Activated naive CD8-positive, alpha-beta T cell treated with anti-CD3 and anti-CD28 coated beads, Interleukin-2, amount 10 ng/mL, durations not matched to agents 7 days and 5 days (primary cell): ENCODE measurements around the gene DAB2IP. TPM values are rescaled to one million over a fixed set of nuclear protein-coding genes. Genes with fewer than 3 reads are reported as not detected.

Experiments
- ATAC-seq: fragments of 150-1000 bp; cut with Tn5 transposase; one replicate; pipeline ENCODE4 v1.10.0; 2021; ENCODE audit warnings: low read depth, moderate library complexity
- POLR2A ChIA-PET: fragments of 350-600 bp; sonication (Branson Sonifier 250); formaldehyde crosslinking; loops from one replicate; lab custom pipeline; 2021; ENCODE audit warnings: antibody characterized with exemption; lab: Charles Lee
- DNase-seq: peaks from one replicate; pipeline ENCODE4 v3.0.0; 2021
- H3K27ac Mint-ChIP-seq: one replicate; pipeline ENCODE4 v1.8.0; 2022; ENCODE audit warnings: mild to moderate bottlenecking, mixed read lengths
- H3K27me3 Mint-ChIP-seq: one replicate; pipeline ENCODE4 v1.8.0; 2022; ENCODE audit warnings: mild to moderate bottlenecking, moderate library complexity, mixed read lengths
- H3K36me3 Mint-ChIP-seq: one replicate; pipeline ENCODE4 v1.8.0; 2021; ENCODE audit warnings: mild to moderate bottlenecking, mixed read lengths
- H3K4me1 Mint-ChIP-seq: one replicate; pipeline ENCODE4 v1.8.0; 2021; ENCODE audit warnings: mixed read lengths
- H3K4me3 Mint-ChIP-seq: one replicate; pipeline ENCODE4 v1.8.0; 2022; ENCODE audit warnings: mild to moderate bottlenecking, moderate library complexity, mixed read lengths
- H3K9me3 Mint-ChIP-seq: one replicate; pipeline ENCODE4 v1.8.0; 2021; ENCODE audit warnings: mixed read lengths
- total RNA-seq, 2 experiments: library from RNA; stranded (reverse); gene quantifications; one replicate each; pipeline ENCODE4 v1.2.3, GENCODE V29; 2021

DAB2IP gene
- total RNA-seq, 2 experiments from 2014 or later, result 0.20 to 0.25 TPM

GRCh38 chr9:121754655-121755436 is 103.4 kb downstream of the DAB2IP start:
- Mint-ChIP-seq H3K4me3 (no peak overlapping the region), H3K36me3 (no peaks in the 10 kb centered on the region), H3K4me1 (no peaks in the 10 kb centered on the region), H3K27ac (no peak overlapping the region), H3K9me3 (no peaks in the 10 kb centered on the region), H3K27me3 (no peaks in the 10 kb centered on the region)
- no peak for ATAC-seq
- DNase-seq, result no peak
- POLR2A ChIA-PET, result no interaction called here

- no peaks in the 10 kb centered on the region for H3K4me1 Mint-ChIP-seq
- POLR2A ChIA-PET, result no interaction called here
- DNase-seq (no peak), ATAC-seq (no peak)
- no peaks in the 10 kb centered on the region for H3K27me3 Mint-ChIP-seq
- no peak overlapping the region for H3K27ac Mint-ChIP-seq
- no peak overlapping the region for H3K4me3 Mint-ChIP-seq
- H3K36me3 Mint-ChIP-seq, result no peaks in the 10 kb centered on the region
- H3K9me3 Mint-ChIP-seq, result no peaks in the 10 kb centered on the region
These were observed 104.1 kb downstream of the DAB2IP start for GRCh38 chr9:121755581-121755980.

GRCh38 chr9:121756474-121757280 is 105.2 kb downstream of the DAB2IP start:
- POLR2A ChIA-PET, result no interaction called here
- H3K4me1 Mint-ChIP-seq, result no peaks in the 10 kb centered on the region
- no peak for ATAC-seq
- no peak for DNase-seq
- no peaks in the 10 kb centered on the region for H3K27me3 Mint-ChIP-seq
- H3K36me3 Mint-ChIP-seq, result no peaks in the 10 kb centered on the region
- no peaks in the 10 kb centered on the region for H3K9me3 Mint-ChIP-seq
- H3K4me3 Mint-ChIP-seq, result no peak overlapping the region
- peak overlapping the region; percentile 46 for H3K27ac Mint-ChIP-seq

- Mint-ChIP-seq H3K4me3 (no peak overlapping the region), H3K27me3 (no peaks in the 10 kb centered on the region), H3K9me3 (no peaks in the 10 kb centered on the region), H3K27ac (no peak overlapping the region), H3K36me3 (no peaks in the 10 kb centered on the region), H3K4me1 (no peaks in the 10 kb centered on the region)
- no peak for ATAC-seq
- POLR2A ChIA-PET, result no interaction called here
- no peak for DNase-seq
These were observed 105.8 kb downstream of the DAB2IP start for GRCh38 chr9:121757281-121757585.

GRCh38 chr9:121758693-121759092 is 107.3 kb downstream of the DAB2IP start:
- Mint-ChIP-seq H3K9me3 (no peaks in the 10 kb centered on the region), H3K4me3 (no peak overlapping the region), H3K4me1 (no peaks in the 10 kb centered on the region), H3K27me3 (no peaks in the 10 kb centered on the region), H3K36me3 (no peaks in the 10 kb centered on the region), H3K27ac (no peak overlapping the region)
- DNase-seq (no peak), ATAC-seq (no peak)
- POLR2A ChIA-PET, result interaction anchor here (1.4 kb wide), 1 partner anchor 10 kb away, joined by 5 read pairs; no protein-coding TSS in a partner anchor

- Mint-ChIP-seq H3K27me3 (no peaks in the 10 kb centered on the region), H3K9me3 (no peaks in the 10 kb centered on the region), H3K27ac (no peak overlapping the region), H3K4me1 (no peaks in the 10 kb centered on the region), H3K36me3 (no peaks in the 10 kb centered on the region), H3K4me3 (no peak overlapping the region)
- ATAC-seq (no peak), DNase-seq (no peak)
- POLR2A ChIA-PET, result interaction anchor here (1.4 kb wide), 1 partner anchor 12 kb away, joined by 5 read pairs; no protein-coding TSS in a partner anchor
These were observed 108.6 kb downstream of the DAB2IP start for GRCh38 chr9:121759996-121760395.

- POLR2A ChIA-PET, result no interaction called here
- no peaks in the 10 kb centered on the region for H3K27me3 Mint-ChIP-seq
These were observed 109.1 kb downstream of the DAB2IP start for GRCh38 chr9:121760571-121760970.

GRCh38 chr9:121763131-121763530 is 111.7 kb downstream of the DAB2IP start:
- DNase-seq (no peak), ATAC-seq (no peak)
- no peaks in the 10 kb centered on the region for H3K4me1 Mint-ChIP-seq
- H3K4me3 Mint-ChIP-seq, result no peak overlapping the region
- no peaks in the 10 kb centered on the region for H3K36me3 Mint-ChIP-seq
- POLR2A ChIA-PET, result no interaction called here
- H3K27ac Mint-ChIP-seq, result no peak overlapping the region
- no peaks in the 10 kb centered on the region for H3K27me3 Mint-ChIP-seq
- no peaks in the 10 kb centered on the region for H3K9me3 Mint-ChIP-seq

More at GRCh38 chr9:121760571-121760970, 109.1 kb downstream of the DAB2IP start:
- H3K4me3 Mint-ChIP-seq, result no peak overlapping the region
- H3K4me1 Mint-ChIP-seq, result no peaks in the 10 kb centered on the region
- ATAC-seq, result no peak
- no peak for DNase-seq
- H3K27ac Mint-ChIP-seq, result no peak overlapping the region
- H3K9me3 Mint-ChIP-seq, result no peaks in the 10 kb centered on the region
- H3K36me3 Mint-ChIP-seq, result no peaks in the 10 kb centered on the region

GRCh38 chr9:121763561-121764370 is 112.3 kb downstream of the DAB2IP start:
- no peaks in the 10 kb centered on the region for H3K36me3 Mint-ChIP-seq
- H3K27me3 Mint-ChIP-seq, result no peaks in the 10 kb centered on the region
- H3K4me3 Mint-ChIP-seq, result no peak overlapping the region
- no peaks in the 10 kb centered on the region for H3K4me1 Mint-ChIP-seq
- H3K27ac Mint-ChIP-seq, result no peak overlapping the region
- ATAC-seq (no peak), DNase-seq (no peak)
- POLR2A ChIA-PET, result no interaction called here
- no peaks in the 10 kb centered on the region for H3K9me3 Mint-ChIP-seq

- ATAC-seq, result no peak
- Mint-ChIP-seq H3K4me3 (no peak overlapping the region), H3K27ac (no peak overlapping the region), H3K27me3 (no peaks in the 10 kb centered on the region), H3K9me3 (no peaks in the 10 kb centered on the region), H3K4me1 (no peaks in the 10 kb centered on the region), H3K36me3 (no peaks in the 10 kb centered on the region)
- DNase-seq, result no peak
- POLR2A ChIA-PET, result no interaction called here
These were observed 112.9 kb downstream of the DAB2IP start for GRCh38 chr9:121764371-121764730.

GRCh38 chr9:121765021-121765950 is 113.9 kb downstream of the DAB2IP start:
- no peak for ATAC-seq
- DNase-seq, result no peak
- Mint-ChIP-seq H3K27me3 (no peaks in the 10 kb centered on the region), H3K4me3 (no peak overlapping the region), H3K4me1 (no peaks in the 10 kb centered on the region), H3K27ac (no peak overlapping the region), H3K9me3 (no peaks in the 10 kb centered on the region), H3K36me3 (no peaks in the 10 kb centered on the region)
- POLR2A ChIA-PET, result no interaction called here

GRCh38 chr9:121766081-121766683 is 114.7 kb downstream of the DAB2IP start:
- Mint-ChIP-seq H3K9me3 (no peaks in the 10 kb centered on the region), H3K27ac (no peak overlapping the region), H3K4me3 (no peak overlapping the region), H3K36me3 (no peaks in the 10 kb centered on the region), H3K4me1 (no peaks in the 10 kb centered on the region), H3K27me3 (no peaks in the 10 kb centered on the region)
- POLR2A ChIA-PET, result no interaction called here
- no peak for ATAC-seq
- DNase-seq, result no peak
